H1 (cell line): ENCODE measurements around the gene MRFAP1L1. TPM values are rescaled to one million over a fixed set of nuclear protein-coding genes. Genes with fewer than 3 reads are reported as not detected.

Experiments used
- CTCF ChIA-PET: fragments of 300-600 bp; sonication (Branson Sonifier 250); formaldehyde crosslinking; loops from one replicate; lab custom pipeline; 2021; ENCODE audit not compliant: partially characterized antibody; lab: Charles Lee
- POLR2A ChIA-PET: fragments of 300-600 bp; sonication (Branson Sonifier 250); formaldehyde crosslinking; loops from one replicate; lab custom pipeline; 2021; ENCODE audit warnings: inconsistent platforms; ENCODE audit not compliant: partially characterized antibody; lab: Charles Lee
- DNase-seq, 2 experiments: peaks; one replicate each; pipeline versions ENCODE4 v3.0.0 to v3.0.0-alpha.2; 2010 to 2022; ENCODE audit warnings: low spot score in 2 of 2, low read depth in 1 of 2, mixed read lengths in 1 of 2
- FAIRE-seq: peaks from 2 replicates; lab custom pipeline; 2011; peaks lifted over from hg19 to GRCh38; lab: Jason Lieb, UNC
- H2AFZ ChIP-seq: 2 replicates; pipeline ENCODE4 v1.8.1; 2012; ENCODE audit warnings: low read length, inconsistent platforms
- H2AK5ac ChIP-seq: 2 replicates; pipeline ENCODE4 v1.6.1; 2013; ENCODE audit warnings: low read depth, low read length
- H2BK120ac ChIP-seq: replicated peaks from 2 replicates; pipeline ENCODE3; 2013; ENCODE audit warnings: low read depth, low read length, inconsistent platforms
- H2BK12ac ChIP-seq: 2 replicates; pipeline ENCODE4 v1.6.1; 2013; ENCODE audit warnings: low read depth, low read length
- H2BK15ac ChIP-seq: 2 replicates; pipeline ENCODE4 v1.6.1; 2013; ENCODE audit warnings: low read length
- H2BK20ac ChIP-seq: 2 replicates; pipeline ENCODE4 v1.6.1; 2013; ENCODE audit warnings: low read length
- H2BK5ac ChIP-seq: 2 replicates; pipeline ENCODE4 v1.6.1; 2013; ENCODE audit warnings: low read depth, low read length
- H3K14ac ChIP-seq: 2 replicates; pipeline ENCODE4 v1.6.1; 2013; ENCODE audit warnings: inconsistent platforms; ENCODE audit not compliant: insufficient read length
- H3K18ac ChIP-seq: 2 replicates; pipeline ENCODE4 v1.6.1; 2013; ENCODE audit warnings: low read length; ENCODE audit errors: extremely low read depth
- H3K23ac ChIP-seq: 2 replicates; pipeline ENCODE4 v1.6.1; 2013; ENCODE audit warnings: inconsistent platforms; ENCODE audit not compliant: insufficient read length
- H3K23me2 ChIP-seq: 2 replicates; pipeline ENCODE4 v1.6.1; 2013; ENCODE audit warnings: low read depth, low read length
- H3K27ac ChIP-seq: 2 replicates; pipeline ENCODE4 v1.6.1; 2011; ENCODE audit warnings: low read depth, low read length, inconsistent platforms
- H3K27me3 ChIP-seq, 4 experiments: replicated peaks in 1 of 4; 1 replicate in 1 of 4; 2 replicates in 3 of 4; pipeline versions ENCODE4 v1.6.1 to v1.8.1; 2011 to 2013; ENCODE audit warnings: low read length in 3 of 4, mild to moderate bottlenecking in 3 of 4, inconsistent platforms in 2 of 4, mixed read lengths in 2 of 4, moderate library complexity in 1 of 4; ENCODE audit not compliant: control insufficient read depth in 3 of 4, insufficient read depth in 3 of 4; ENCODE audit errors: extremely low read depth in 1 of 4
- H3K36me3 ChIP-seq, 4 experiments: 2 replicates each; pipeline versions ENCODE4 v1.6.1 to v1.8.1; 2011 to 2013; ENCODE audit warnings: mild to moderate bottlenecking in 4 of 4, low read length in 3 of 4, moderate library complexity in 2 of 4, control low read depth in 1 of 4, inconsistent platforms in 1 of 4; ENCODE audit not compliant: insufficient read depth in 4 of 4, control insufficient read depth in 2 of 4
- H3K4ac ChIP-seq: replicated peaks from 2 replicates; pipeline ENCODE3; 2013; ENCODE audit warnings: low read length, low read depth, mixed read lengths, inconsistent platforms; ENCODE audit not compliant: insufficient read length
- H3K4me1 ChIP-seq, 4 experiments: replicated peaks in 1 of 4; 1 replicate in 1 of 4; 2 replicates in 3 of 4; pipeline versions ENCODE4 v1.6.1 to v1.8.1; 2011 to 2013; ENCODE audit warnings: low read length in 3 of 4, inconsistent platforms in 2 of 4, mixed read lengths in 1 of 4; ENCODE audit not compliant: insufficient read depth in 4 of 4, control insufficient read depth in 3 of 4
- H3K4me2 ChIP-seq, 2 experiments: 2 replicates each; pipeline versions ENCODE4 v1.6.1 to v1.8.1; 2011 to 2013; ENCODE audit warnings: low read depth in 2 of 2, low read length in 2 of 2, control low read depth in 1 of 2, inconsistent platforms in 1 of 2, mild to moderate bottlenecking in 1 of 2; ENCODE audit not compliant: insufficient read depth in 1 of 2
- H3K4me3 ChIP-seq, 4 experiments: fragments of 200-600, 300-600 bp in 1 of 4; sonication (generic), shearing (Covaris generic), sonication (Bioruptor Twin) in 1 of 4; 2 replicates each; pipeline versions ENCODE4 v1.5.1 to v1.8.1; 2011 to 2016; ENCODE audit warnings: low read length in 4 of 4, low read depth in 3 of 4, control low read depth in 2 of 4, inconsistent platforms in 2 of 4, mild to moderate bottlenecking in 2 of 4, mixed read lengths in 1 of 4, moderate library complexity in 1 of 4; ENCODE audit not compliant: insufficient read depth in 2 of 4; ENCODE audit errors: extremely low read depth in 1 of 4
- H3K56ac ChIP-seq: replicated peaks from 2 replicates; pipeline ENCODE3; 2013; ENCODE audit warnings: low read depth, mild to moderate bottlenecking, mixed read lengths, low read length, inconsistent platforms; ENCODE audit not compliant: insufficient read length
- H3K79me1 ChIP-seq: 2 replicates; pipeline ENCODE4 v1.6.1; 2013; ENCODE audit warnings: low read depth, low read length, control low read depth
- H3K79me2 ChIP-seq, 2 experiments: 2 replicates each; pipeline versions ENCODE4 v1.6.1 to v1.8.1; 2012 to 2013; ENCODE audit warnings: low read length in 2 of 2, mild to moderate bottlenecking in 2 of 2, inconsistent platforms in 1 of 2; ENCODE audit not compliant: insufficient read depth in 2 of 2, control insufficient read depth in 1 of 2
- H3K9ac ChIP-seq, 4 experiments: replicated peaks in 1 of 4; 1 replicate in 1 of 4; 2 replicates in 3 of 4; pipeline versions ENCODE4 v1.6.1 to v1.8.1; 2011 to 2013; ENCODE audit warnings: low read depth in 3 of 4, low read length in 3 of 4, control low read depth in 2 of 4, mild to moderate bottlenecking in 2 of 4, moderate library complexity in 2 of 4, inconsistent platforms in 1 of 4; ENCODE audit errors: extremely low read depth in 1 of 4
- H3K9me3 ChIP-seq, 2 experiments: 2 replicates each; pipeline versions ENCODE4 v1.6.1 to v1.8.1; 2012 to 2013; ENCODE audit warnings: mild to moderate bottlenecking in 2 of 2, moderate library complexity in 2 of 2, control low read depth in 1 of 2, inconsistent platforms in 1 of 2, low read depth in 1 of 2, low read length in 1 of 2, mixed read lengths in 1 of 2; ENCODE audit not compliant: insufficient read depth in 2 of 2
- H4K20me1 ChIP-seq, 2 experiments: replicated peaks in 1 of 2; 2 replicates each; pipeline versions ENCODE3 to v1.8.1; 2011 to 2013; ENCODE audit warnings: inconsistent platforms in 2 of 2, low read length in 2 of 2, mild to moderate bottlenecking in 1 of 2; ENCODE audit not compliant: insufficient read depth in 2 of 2, control insufficient read depth in 1 of 2
- H4K5ac ChIP-seq: 2 replicates; pipeline ENCODE4 v1.6.1; 2013; ENCODE audit warnings: low read length, low read depth, mixed read lengths, inconsistent platforms; ENCODE audit not compliant: insufficient read length
- H4K8ac ChIP-seq: 2 replicates; pipeline ENCODE4 v1.8.0; 2013; ENCODE audit warnings: mild to moderate bottlenecking, moderate library complexity, low read length, inconsistent platforms; ENCODE audit not compliant: insufficient read depth; ENCODE audit errors: extremely low read depth
- H4K91ac ChIP-seq: replicated peaks from 2 replicates; pipeline ENCODE3; 2013; ENCODE audit warnings: low read length, mixed read lengths, inconsistent platforms; ENCODE audit not compliant: insufficient read length
- BRCA1 ChIP-seq: IDR thresholded peaks from 2 replicates; pipeline ENCODE4 v1.6.1; 2012; ENCODE audit warnings: low read depth, low read length, improper control_type of control experiment
- CTBP2 ChIP-seq: IDR thresholded peaks from 2 replicates; pipeline ENCODE4 v1.7.0; 2011; ENCODE audit warnings: borderline replicate concordance, mild to moderate bottlenecking, moderate library complexity, mixed read lengths, low read length; ENCODE audit not compliant: insufficient read depth, insufficient read length
- GABPA ChIP-seq: IDR thresholded peaks from 2 replicates; pipeline ENCODE4 v1.6.1; 2011; ENCODE audit warnings: mild to moderate bottlenecking, low read length, moderate library complexity, borderline replicate concordance; ENCODE audit not compliant: insufficient read depth
- GTF2F1 ChIP-seq: IDR thresholded peaks from 2 replicates; pipeline ENCODE4 v1.6.1; 2012; ENCODE audit warnings: low read depth, low read length, improper control_type of control experiment, borderline replicate concordance
- HDAC2 ChIP-seq, 2 experiments: fragments of 300-600 bp in 1 of 2; sonication (generic) in 1 of 2; IDR thresholded peaks; 2 replicates each; pipeline ENCODE4 v1.6.1; 2011 to 2012; ENCODE audit warnings: low read depth in 2 of 2, low read length in 2 of 2, mild to moderate bottlenecking in 2 of 2, moderate library complexity in 2 of 2, borderline replicate concordance in 1 of 2, inconsistent platforms in 1 of 2
- KDM1A ChIP-seq: fragments of 200-600, 300-600 bp; sonication (generic); IDR thresholded peaks from 2 replicates; pipeline ENCODE4 v1.7.1; 2016; ENCODE audit warnings: mild to moderate bottlenecking, low read length, borderline replicate concordance
- KDM4A ChIP-seq: IDR thresholded peaks from one replicate; pipeline ENCODE4 v1.7.1; 2012; ENCODE audit warnings: low read depth, mild to moderate bottlenecking, moderate library complexity, low read length, inconsistent platforms; ENCODE audit not compliant: severe bottlenecking
- MAFK ChIP-seq: IDR thresholded peaks from 2 replicates; pipeline ENCODE4 v1.6.1; 2012; ENCODE audit warnings: low read depth, mild to moderate bottlenecking, improper control_type of control experiment, low read length
- POLR2A ChIP-seq, 2 experiments: IDR thresholded peaks; 1 replicate in 1 of 2; 2 replicates in 1 of 2; pipeline ENCODE4 v1.6.1; 2011; ENCODE audit warnings: low read depth in 2 of 2, low read length in 2 of 2, mild to moderate bottlenecking in 2 of 2; ENCODE audit errors: control extremely low read depth in 1 of 2
- SIRT6 ChIP-seq: IDR thresholded peaks from one replicate; pipeline ENCODE4 v1.7.1; 2012; ENCODE audit warnings: low read length, inconsistent platforms
- SP1 ChIP-seq: IDR thresholded peaks from 2 replicates; pipeline ENCODE4 v1.6.1; 2011; ENCODE audit warnings: low read depth, low read length
- TBP ChIP-seq: IDR thresholded peaks from 2 replicates; pipeline ENCODE4 v1.6.1; 2011; ENCODE audit warnings: low read depth, low read length, improper control_type of control experiment
- USF2 ChIP-seq: IDR thresholded peaks from 2 replicates; pipeline ENCODE4 v1.6.1; 2011; ENCODE audit warnings: low read length, improper control_type of control experiment
- ZNF274 ChIP-seq: IDR thresholded peaks from 2 replicates; pipeline ENCODE4 v1.7.0; 2012; ENCODE audit warnings: low read length, borderline replicate concordance; ENCODE audit errors: extremely low read depth
- WGBS, 2 experiments: shearing (Covaris generic) in 1 of 2; methylation state at CpG; one replicate each; pipeline versions ENCODE4 v1.1.6 to v1.1.7; 2013 to 2015; ENCODE audit warnings: low lambda C conversion rate in 2 of 2, mixed read lengths in 2 of 2, inconsistent platforms in 1 of 2, low coverage in 1 of 2, missing lambda C conversion rate in 1 of 2; ENCODE audit not compliant: insufficient replicate concordance in 2 of 2, insufficient coverage in 1 of 2, insufficient read length in 1 of 2; ENCODE audit errors: extremely low coverage in 1 of 2, missing lambda C conversion rate in 1 of 2; 5-methylcytosine and 5-hydroxymethylcytosine counted together
- polyA plus RNA-seq, 7 experiments: library from polyadenylated mRNA; depleted of rRNA in 3 of 7; stranded (reverse) in 5 of 7; unstranded in 2 of 7; fragments of >200 nt in 5 of 7; fragments of 200-250 nt in 2 of 7; gene quantifications; 1 replicate in 5 of 7; 2 replicates in 1 of 7; 4 replicates in 1 of 7; pipeline versions ENCODE4 v1.2.1 to v1.2.3, GENCODE V29; 2011 to 2013; ENCODE audit warnings: missing spikeins in 2 of 7, mixed read lengths in 2 of 7
- total RNA-seq: library from RNA; stranded (reverse); fragmentation: NEBNext Ultra II Directional; extraction: Animal tissue kit (Norgen Biotek cat#: 25700); gene quantifications from 2 replicates; pipeline ENCODE4 v1.2.1, GENCODE V29; 2021

MRFAP1L1 gene
- total and polyA plus RNA-seq, 2 of the 8 experiments (the other 6 are each of a cell fraction or from before 2014, with no cell fraction given): 26.8 to 54.3 TPM

GRCh38 chr4:6739920-6740319 is 30.3 kb upstream of the MRFAP1L1 start:
- no peaks in the 10 kb centered on the region for H3K79me2 ChIP-seq
- no peaks in the 10 kb centered on the region for H3K36me3 ChIP-seq
- H3K79me1 ChIP-seq: no peaks in the 10 kb centered on the region
- H3K56ac ChIP-seq: no peak overlapping the region
- no peak overlapping the region for H3K4ac ChIP-seq
- H2BK5ac ChIP-seq: no peak overlapping the region
- ChIA-PET POLR2A (no interaction called here), CTCF (no interaction called here)
- H3K23me2 ChIP-seq: no peaks in the 10 kb centered on the region
- no peak overlapping the region for H2BK120ac ChIP-seq
- WGBS, 2 experiments: 91% methylated on average over 4 of the region's 4 CpGs; no CpG with 5 or more reads in 1 of the 2 experiments
- H3K23ac ChIP-seq: no peak overlapping the region
- H2AK5ac ChIP-seq: no peak overlapping the region
- no peak overlapping the region for H2BK12ac ChIP-seq
- H2BK15ac ChIP-seq: no peak overlapping the region
- no peak overlapping the region for H3K4me2 ChIP-seq
- no peak for TF ChIP-seq GTF2F1
- TF ChIP-seq KDM1A: no peak
- no peak for TF ChIP-seq HDAC2 (IDR thresholded peaks at IDR 0.05; ENCODE audit: borderline replicate concordance in 1 of 2, low read depth in 2 of 2, low read length in 2 of 2)
- TF ChIP-seq TBP: no peak
- no peak for TF ChIP-seq SIRT6
- TF ChIP-seq ZNF274: no peak
- TF ChIP-seq BRCA1: no peak
- TF ChIP-seq USF2: no peak
- TF ChIP-seq CTBP2: no peak
- no peak for TF ChIP-seq MAFK
- TF ChIP-seq GABPA: no peak
- no peak for TF ChIP-seq POLR2A (IDR thresholded peaks at IDR 0.05; ENCODE audit: control extremely low read depth in 1 of 2, low read depth in 2 of 2, low read length in 2 of 2)
- no peak for TF ChIP-seq KDM4A
- TF ChIP-seq SP1: no peak
- TF ChIP-seq, all 59 proteins: peak for 0
- DNase-seq (no peak), FAIRE-seq (no peak)
- no peak overlapping the region for H2BK20ac ChIP-seq
- no peak overlapping the region for H3K9ac ChIP-seq
- H4K20me1 ChIP-seq: no peaks in the 10 kb centered on the region
- no peaks in the 10 kb centered on the region for H3K27me3 ChIP-seq
- no peak overlapping the region for H3K14ac ChIP-seq
- H3K9me3 ChIP-seq: peaks cover 0 to 3% of the 10 kb centered on the region in 2 experiments; a peak in 1 of 4 replicates
- H2AFZ ChIP-seq: no peak overlapping the region
- H4K8ac ChIP-seq: no peak overlapping the region
- no peak overlapping the region for H4K5ac ChIP-seq
- H3K27ac ChIP-seq: no peak overlapping the region
- H3K18ac ChIP-seq: no peak overlapping the region
- H4K91ac ChIP-seq: no peak overlapping the region
- no peak overlapping the region for H3K4me3 ChIP-seq
- H3K4me1 ChIP-seq: no peaks in the 10 kb centered on the region
